K562 (cell line): Measurements from ENCODE around the gene NR1I3. TPM values are rescaled to one million over a fixed set of nuclear protein-coding genes. Genes with fewer than 3 reads are reported as not detected.

ENCODE experiments used
- CTBP1 ChIP-seq: fragments of 450-650 bp; IDR thresholded peaks from 2 replicates; pipeline ENCODE4 v1.6.1; 2016; ENCODE audit warnings: borderline replicate concordance
- IRF2 ChIP-seq: sonication (generic); formaldehyde crosslinking; IDR thresholded peaks from 2 replicates; pipeline ENCODE4 v1.8.1; 2022; ENCODE audit warnings: mild to moderate bottlenecking, missing genetic modification reagents
- KHSRP ChIP-seq: fragments of 450-650 bp; IDR thresholded peaks from 2 replicates; pipeline ENCODE4 v1.6.1; 2017
- SAP30 ChIP-seq: fragments of 200-600 bp; sonication (generic); IDR thresholded peaks from 2 replicates; pipeline ENCODE4 v1.6.1; 2012; ENCODE audit warnings: borderline replicate concordance, low read depth, mild to moderate bottlenecking, moderate library complexity, low read length, control low read depth, inconsistent platforms; ENCODE audit not compliant: insufficient read depth, poor library complexity, severe bottlenecking
- polyA plus RNA-seq, 8 experiments: library from polyadenylated mRNA; depleted of rRNA in 4 of 8; stranded (reverse) in 5 of 8; unstranded in 3 of 8; fragments of >200 nt; fragmentation: Nextera tagmentation in 2 of 8; fragmentation: Illumina TruSeq in 1 of 8; extraction: Ambion mirVana in 2 of 8; extraction: Trizol in 1 of 8; gene quantifications; 2 replicates each; pipeline versions ENCODE4 v1.2.1 to v1.2.3, GENCODE V29; 2011 to 2014; ENCODE audit warnings: inconsistent platforms in 1 of 8, missing spikeins in 1 of 8
- total RNA-seq, 7 experiments: library from RNA; depleted of rRNA in 6 of 7; stranded (reverse); fragments of >200 nt in 6 of 7; fragmentation: Illumina TruSeq in 2 of 7; extraction: Trizol in 2 of 7; gene quantifications; 2 replicates each; pipeline versions ENCODE4 v1.2.1 to v1.2.3, GENCODE V29; 2011 to 2021; ENCODE audit warnings: low replicate concordance in 1 of 7
- TF ChIP-seq, protein P1 (sequence below): fragments of 250-450 bp; sonication (Bioruptor Pico); IDR thresholded peaks from 2 replicates; pipeline ENCODE4 v1.4.0; 2020; ENCODE audit warnings: mild to moderate bottlenecking, moderate library complexity, borderline replicate concordance
- TF ChIP-seq, protein P2 (sequence below): IDR thresholded peaks from 2 replicates; pipeline ENCODE4 v1.6.1; 2011; ENCODE audit not compliant: insufficient read length; ENCODE audit errors: extremely low read depth
- TF ChIP-seq, protein P3 (sequence below): sonication (generic); formaldehyde crosslinking; IDR thresholded peaks from 2 replicates; pipeline ENCODE4 v1.8.0; 2022; ENCODE audit warnings: mild to moderate bottlenecking, missing genetic modification reagents, borderline replicate concordance
- TF ChIP-seq, protein P4 (sequence below), 2 experiments: fragments of 450-650 bp; formaldehyde crosslinking in 1 of 2; IDR thresholded peaks; 2 replicates each; pipeline versions ENCODE4 v1.4.0 to v1.6.1; 2014 to 2020; ENCODE audit warnings: mild to moderate bottlenecking in 2 of 2, borderline replicate concordance in 1 of 2, low read depth in 1 of 2
- TF ChIP-seq, protein P5 (sequence below), 3 experiments: IDR thresholded peaks in 2 of 3; conservative IDR thresholded peaks in 1 of 3; 2 replicates each; pipeline ENCODE4 v1.5.1; 2011 to 2012; ENCODE audit warnings: low read length in 3 of 3, mild to moderate bottlenecking in 3 of 3, control low read depth in 2 of 3, improper control_type of control experiment in 1 of 3, inconsistent platforms in 1 of 3, low read depth in 1 of 3, mixed read lengths in 1 of 3, moderate library complexity in 1 of 3; ENCODE audit not compliant: insufficient read depth in 2 of 3

NR1I3 gene
- total and polyA plus RNA-seq, 9 of the 15 experiments (the other 6 are each of a cell fraction or from before 2014, with no cell fraction given): 0.11 TPM; not detected in 8

DNA sequence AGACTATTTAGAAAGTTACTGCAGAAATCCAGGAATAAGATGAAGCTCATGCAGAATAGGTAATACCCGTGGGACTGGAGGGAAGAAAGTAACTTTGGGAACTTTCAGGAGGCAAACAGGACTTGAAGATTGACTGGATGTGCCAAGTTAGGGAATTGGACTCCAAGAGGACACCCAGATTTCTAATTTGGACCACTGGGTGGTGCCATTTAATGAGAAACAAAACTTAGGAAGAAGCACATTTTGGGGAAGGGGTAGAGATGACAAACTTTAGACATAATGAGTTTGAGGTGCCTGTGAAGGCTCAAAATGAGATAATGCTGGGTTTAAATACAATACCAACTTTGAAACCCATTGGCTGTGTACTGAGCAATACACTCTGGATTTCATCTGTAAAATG, 57.4 kb downstream of the NR1I3 start (continued):
- TF ChIP-seq KHSRP: no peak
- TF ChIP-seq, protein P1, sequence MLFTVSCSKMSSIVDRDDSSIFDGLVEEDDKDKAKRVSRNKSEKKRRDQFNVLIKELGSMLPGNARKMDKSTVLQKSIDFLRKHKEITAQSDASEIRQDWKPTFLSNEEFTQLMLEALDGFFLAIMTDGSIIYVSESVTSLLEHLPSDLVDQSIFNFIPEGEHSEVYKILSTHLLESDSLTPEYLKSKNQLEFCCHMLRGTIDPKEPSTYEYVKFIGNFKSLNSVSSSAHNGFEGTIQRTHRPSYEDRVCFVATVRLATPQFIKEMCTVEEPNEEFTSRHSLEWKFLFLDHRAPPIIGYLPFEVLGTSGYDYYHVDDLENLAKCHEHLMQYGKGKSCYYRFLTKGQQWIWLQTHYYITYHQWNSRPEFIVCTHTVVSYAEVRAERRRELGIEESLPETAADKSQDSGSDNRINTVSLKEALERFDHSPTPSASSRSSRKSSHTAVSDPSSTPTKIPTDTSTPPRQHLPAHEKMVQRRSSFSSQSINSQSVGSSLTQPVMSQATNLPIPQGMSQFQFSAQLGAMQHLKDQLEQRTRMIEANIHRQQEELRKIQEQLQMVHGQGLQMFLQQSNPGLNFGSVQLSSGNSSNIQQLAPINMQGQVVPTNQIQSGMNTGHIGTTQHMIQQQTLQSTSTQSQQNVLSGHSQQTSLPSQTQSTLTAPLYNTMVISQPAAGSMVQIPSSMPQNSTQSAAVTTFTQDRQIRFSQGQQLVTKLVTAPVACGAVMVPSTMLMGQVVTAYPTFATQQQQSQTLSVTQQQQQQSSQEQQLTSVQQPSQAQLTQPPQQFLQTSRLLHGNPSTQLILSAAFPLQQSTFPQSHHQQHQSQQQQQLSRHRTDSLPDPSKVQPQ (CRISPR knock-in tag): no peak
- TF ChIP-seq, protein P2, sequence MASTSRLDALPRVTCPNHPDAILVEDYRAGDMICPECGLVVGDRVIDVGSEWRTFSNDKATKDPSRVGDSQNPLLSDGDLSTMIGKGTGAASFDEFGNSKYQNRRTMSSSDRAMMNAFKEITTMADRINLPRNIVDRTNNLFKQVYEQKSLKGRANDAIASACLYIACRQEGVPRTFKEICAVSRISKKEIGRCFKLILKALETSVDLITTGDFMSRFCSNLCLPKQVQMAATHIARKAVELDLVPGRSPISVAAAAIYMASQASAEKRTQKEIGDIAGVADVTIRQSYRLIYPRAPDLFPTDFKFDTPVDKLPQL: no peak
- TF ChIP-seq, protein P3, sequence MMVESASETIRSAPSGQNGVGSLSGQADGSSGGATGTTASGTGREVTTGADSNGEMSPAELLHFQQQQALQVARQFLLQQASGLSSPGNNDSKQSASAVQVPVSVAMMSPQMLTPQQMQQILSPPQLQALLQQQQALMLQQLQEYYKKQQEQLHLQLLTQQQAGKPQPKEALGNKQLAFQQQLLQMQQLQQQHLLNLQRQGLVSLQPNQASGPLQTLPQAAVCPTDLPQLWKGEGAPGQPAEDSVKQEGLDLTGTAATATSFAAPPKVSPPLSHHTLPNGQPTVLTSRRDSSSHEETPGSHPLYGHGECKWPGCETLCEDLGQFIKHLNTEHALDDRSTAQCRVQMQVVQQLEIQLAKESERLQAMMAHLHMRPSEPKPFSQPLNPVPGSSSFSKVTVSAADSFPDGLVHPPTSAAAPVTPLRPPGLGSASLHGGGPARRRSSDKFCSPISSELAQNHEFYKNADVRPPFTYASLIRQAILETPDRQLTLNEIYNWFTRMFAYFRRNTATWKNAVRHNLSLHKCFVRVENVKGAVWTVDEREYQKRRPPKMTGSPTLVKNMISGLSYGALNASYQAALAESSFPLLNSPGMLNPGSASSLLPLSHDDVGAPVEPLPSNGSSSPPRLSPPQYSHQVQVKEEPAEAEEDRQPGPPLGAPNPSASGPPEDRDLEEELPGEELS: no peak
- TF ChIP-seq, protein P4, sequence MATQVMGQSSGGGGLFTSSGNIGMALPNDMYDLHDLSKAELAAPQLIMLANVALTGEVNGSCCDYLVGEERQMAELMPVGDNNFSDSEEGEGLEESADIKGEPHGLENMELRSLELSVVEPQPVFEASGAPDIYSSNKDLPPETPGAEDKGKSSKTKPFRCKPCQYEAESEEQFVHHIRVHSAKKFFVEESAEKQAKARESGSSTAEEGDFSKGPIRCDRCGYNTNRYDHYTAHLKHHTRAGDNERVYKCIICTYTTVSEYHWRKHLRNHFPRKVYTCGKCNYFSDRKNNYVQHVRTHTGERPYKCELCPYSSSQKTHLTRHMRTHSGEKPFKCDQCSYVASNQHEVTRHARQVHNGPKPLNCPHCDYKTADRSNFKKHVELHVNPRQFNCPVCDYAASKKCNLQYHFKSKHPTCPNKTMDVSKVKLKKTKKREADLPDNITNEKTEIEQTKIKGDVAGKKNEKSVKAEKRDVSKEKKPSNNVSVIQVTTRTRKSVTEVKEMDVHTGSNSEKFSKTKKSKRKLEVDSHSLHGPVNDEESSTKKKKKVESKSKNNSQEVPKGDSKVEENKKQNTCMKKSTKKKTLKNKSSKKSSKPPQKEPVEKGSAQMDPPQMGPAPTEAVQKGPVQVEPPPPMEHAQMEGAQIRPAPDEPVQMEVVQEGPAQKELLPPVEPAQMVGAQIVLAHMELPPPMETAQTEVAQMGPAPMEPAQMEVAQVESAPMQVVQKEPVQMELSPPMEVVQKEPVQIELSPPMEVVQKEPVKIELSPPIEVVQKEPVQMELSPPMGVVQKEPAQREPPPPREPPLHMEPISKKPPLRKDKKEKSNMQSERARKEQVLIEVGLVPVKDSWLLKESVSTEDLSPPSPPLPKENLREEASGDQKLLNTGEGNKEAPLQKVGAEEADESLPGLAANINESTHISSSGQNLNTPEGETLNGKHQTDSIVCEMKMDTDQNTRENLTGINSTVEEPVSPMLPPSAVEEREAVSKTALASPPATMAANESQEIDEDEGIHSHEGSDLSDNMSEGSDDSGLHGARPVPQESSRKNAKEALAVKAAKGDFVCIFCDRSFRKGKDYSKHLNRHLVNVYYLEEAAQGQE (IDR thresholded peaks at IDR 0.05; ENCODE audit: borderline replicate concordance): peak; percentile 17; the same call in 1 of the 2 replicates
- TF ChIP-seq, protein P4 (CRISPR knock-in tag; IDR thresholded peaks at IDR 0.05; ENCODE audit: low read depth): no peak
- no peak for TF ChIP-seq SAP30
- TF ChIP-seq IRF2 (CRISPR knock-in tag): no peak
- no peak for TF ChIP-seq CTBP1
- TF ChIP-seq, protein P5, sequence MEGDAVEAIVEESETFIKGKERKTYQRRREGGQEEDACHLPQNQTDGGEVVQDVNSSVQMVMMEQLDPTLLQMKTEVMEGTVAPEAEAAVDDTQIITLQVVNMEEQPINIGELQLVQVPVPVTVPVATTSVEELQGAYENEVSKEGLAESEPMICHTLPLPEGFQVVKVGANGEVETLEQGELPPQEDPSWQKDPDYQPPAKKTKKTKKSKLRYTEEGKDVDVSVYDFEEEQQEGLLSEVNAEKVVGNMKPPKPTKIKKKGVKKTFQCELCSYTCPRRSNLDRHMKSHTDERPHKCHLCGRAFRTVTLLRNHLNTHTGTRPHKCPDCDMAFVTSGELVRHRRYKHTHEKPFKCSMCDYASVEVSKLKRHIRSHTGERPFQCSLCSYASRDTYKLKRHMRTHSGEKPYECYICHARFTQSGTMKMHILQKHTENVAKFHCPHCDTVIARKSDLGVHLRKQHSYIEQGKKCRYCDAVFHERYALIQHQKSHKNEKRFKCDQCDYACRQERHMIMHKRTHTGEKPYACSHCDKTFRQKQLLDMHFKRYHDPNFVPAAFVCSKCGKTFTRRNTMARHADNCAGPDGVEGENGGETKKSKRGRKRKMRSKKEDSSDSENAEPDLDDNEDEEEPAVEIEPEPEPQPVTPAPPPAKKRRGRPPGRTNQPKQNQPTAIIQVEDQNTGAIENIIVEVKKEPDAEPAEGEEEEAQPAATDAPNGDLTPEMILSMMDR (IDR thresholded peaks at IDR 0.05 in 2 of 3, conservative IDR thresholded peaks at IDR 0.05 in 1 of 3; ENCODE audit: insufficient read depth in 2 of 3, low read depth in 1 of 3, low read length in 3 of 3): peak; percentile 41 to 66 (median 55); a peak in 4 of 6 replicates
